ENCODE measurements around the gene DPPA3.
A peak's percentile ranks its signal among the peaks of the same experiment; 100 is the strongest.

The DPPA3 gene

DNA sequence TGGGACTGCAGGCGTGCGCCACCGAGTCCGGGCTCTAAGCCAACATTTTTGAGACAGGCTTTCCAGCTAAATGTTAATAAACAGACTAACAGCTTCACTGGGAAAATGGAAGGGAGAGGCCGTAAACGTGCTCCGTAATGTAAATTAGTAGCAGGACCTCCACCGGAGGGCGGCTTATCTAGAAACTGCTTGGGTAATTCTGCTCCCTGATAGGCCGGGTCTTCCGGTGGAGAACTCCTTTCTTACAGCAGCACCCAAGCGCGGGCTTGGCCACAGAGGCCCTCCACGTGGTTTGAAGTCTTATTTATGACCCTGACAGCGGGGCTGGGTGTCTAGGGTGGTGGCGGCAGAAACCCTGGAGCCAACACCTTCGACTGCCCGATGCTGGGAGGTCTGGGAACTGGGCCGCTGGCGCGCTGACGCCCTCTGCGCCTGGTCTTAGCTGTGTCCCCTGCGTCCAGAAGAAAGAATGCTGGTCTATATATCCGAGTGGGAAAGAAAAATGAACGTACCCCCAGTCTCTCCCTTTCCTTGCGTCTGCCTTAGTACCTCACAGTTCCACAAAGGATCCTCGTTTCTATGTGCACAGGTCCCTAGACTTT, 1.7 kb downstream of the DPPA3 start:
- H3K79me2 ChIP-seq (ENCODE audit: control insufficient read depth, insufficient read depth, low read length, poor library complexity), result no peaks in the 10 kb centered on the region
- no peaks in the 10 kb centered on the region for H3K36me3 ChIP-seq (ENCODE audit: control insufficient read depth in 1 of 2, insufficient read depth in 2 of 2, low read length in 2 of 2)
- H4K8ac ChIP-seq (ENCODE audit: low read depth, low read length), result no peak overlapping the region
- no peak overlapping the region for H4K91ac ChIP-seq (ENCODE audit: low read depth, low read length)
- H3K4me3 ChIP-seq (ENCODE audit: low read depth, low read length), result no peak overlapping the region
- H3K4ac ChIP-seq (ENCODE audit: low read depth, low read length), result no peak overlapping the region
- no peaks in the 10 kb centered on the region for H3K27me3 ChIP-seq (ENCODE audit: insufficient read depth, low read length)
- H3K14ac ChIP-seq (ENCODE audit: low read length), result no peak overlapping the region
- H2AFZ ChIP-seq (ENCODE audit: insufficient read depth, low read length, poor library complexity), result no peak overlapping the region
- H4K12ac ChIP-seq (ENCODE audit: low read depth, low read length), result no peak overlapping the region
- H2BK120ac ChIP-seq (ENCODE audit: insufficient read depth, low read length, poor library complexity), result no peak overlapping the region
- no peak overlapping the region for H2AK5ac ChIP-seq (ENCODE audit: low read length)
- no peak overlapping the region for H3K23ac ChIP-seq (ENCODE audit: low read length)
- H3K4me2 ChIP-seq (ENCODE audit: low read length), result no peak overlapping the region
- H2BK5ac ChIP-seq (ENCODE audit: low read depth, low read length, poor library complexity), result no peak overlapping the region
- no peak overlapping the region for H3K27ac ChIP-seq (ENCODE audit: low read depth, low read length)
- no peak overlapping the region for H2BK12ac ChIP-seq (ENCODE audit: low read length)
- no peaks in the 10 kb centered on the region for H3K9me3 ChIP-seq (ENCODE audit: insufficient read depth, low read depth, low read length)
- WGBS (ENCODE audit: extremely low coverage, insufficient coverage, insufficient read length), result no CpG with 5 or more reads among the region's 28 CpGs
- no peaks in the 10 kb centered on the region for H3K4me1 ChIP-seq (ENCODE audit: control insufficient read depth in 1 of 2, insufficient read depth in 2 of 2, low read length in 2 of 2)
- DNase-seq, result no peak
- no peak overlapping the region for H3K18ac ChIP-seq (ENCODE audit: low read length)
- H3K9ac ChIP-seq (ENCODE audit: low read length), result no peak overlapping the region
- no peaks in the 10 kb centered on the region for H3K79me1 ChIP-seq (ENCODE audit: low read length)

DNA sequence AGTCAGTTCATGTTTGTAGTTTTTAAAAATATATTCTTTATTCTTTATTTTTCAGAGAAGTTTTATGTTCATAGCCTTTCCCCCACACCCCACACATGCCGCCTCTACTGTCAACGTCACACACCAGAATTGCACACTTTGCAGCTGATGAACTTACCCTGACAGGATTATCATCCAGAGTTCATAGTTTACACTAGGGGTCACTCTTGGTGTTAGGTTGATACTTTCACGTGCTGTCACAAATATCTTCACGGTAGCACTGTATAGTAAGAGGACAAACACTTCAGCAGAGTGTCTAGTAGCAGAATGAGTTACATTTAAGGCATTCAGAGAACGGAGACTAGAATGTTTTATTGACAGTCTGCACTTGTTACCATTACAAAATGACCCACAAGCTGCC, 5.1 kb downstream of the DPPA3 start:
- no peaks in the 10 kb centered on the region for H3K27me3 ChIP-seq (ENCODE audit: insufficient read depth, low read length)
- no peaks in the 10 kb centered on the region for H3K79me2 ChIP-seq (ENCODE audit: control insufficient read depth, insufficient read depth, low read length, poor library complexity)
- no peaks in the 10 kb centered on the region for H3K36me3 ChIP-seq (ENCODE audit: control insufficient read depth in 1 of 2, insufficient read depth in 2 of 2, low read length in 2 of 2)
- no peak overlapping the region for H2BK5ac ChIP-seq (ENCODE audit: low read depth, low read length, poor library complexity)
- no peaks in the 10 kb centered on the region for H3K4me1 ChIP-seq (ENCODE audit: control insufficient read depth in 1 of 2, insufficient read depth in 2 of 2, low read length in 2 of 2)
- no peak overlapping the region for H3K9ac ChIP-seq (ENCODE audit: low read length)
- no peak overlapping the region for H4K91ac ChIP-seq (ENCODE audit: low read depth, low read length)
- peak; percentile 54 to 87 for DNase-seq
- no peak overlapping the region for H3K4me2 ChIP-seq (ENCODE audit: low read length)
- no peak overlapping the region for H4K12ac ChIP-seq (ENCODE audit: low read depth, low read length)
- no CpG with 5 or more reads among the region's 5 CpGs for WGBS (ENCODE audit: extremely low coverage, insufficient coverage, insufficient read length)
- H3K4me3 ChIP-seq (ENCODE audit: low read depth, low read length), result no peak overlapping the region
- H3K4ac ChIP-seq (ENCODE audit: low read depth, low read length), result no peak overlapping the region
- H3K18ac ChIP-seq (ENCODE audit: low read length), result no peak overlapping the region
- no peak overlapping the region for H2AK5ac ChIP-seq (ENCODE audit: low read length)
- H3K9me3 ChIP-seq (ENCODE audit: insufficient read depth, low read depth, low read length), result no peaks in the 10 kb centered on the region
- H3K23ac ChIP-seq (ENCODE audit: low read length), result no peak overlapping the region
- no peak overlapping the region for H3K14ac ChIP-seq (ENCODE audit: low read length)
- no peak overlapping the region for H2AFZ ChIP-seq (ENCODE audit: insufficient read depth, low read length, poor library complexity)
- H3K79me1 ChIP-seq (ENCODE audit: low read length), result no peaks in the 10 kb centered on the region
- no peak overlapping the region for H4K8ac ChIP-seq (ENCODE audit: low read depth, low read length)
- no peak overlapping the region for H2BK120ac ChIP-seq (ENCODE audit: insufficient read depth, low read length, poor library complexity)
- no peak overlapping the region for H2BK12ac ChIP-seq (ENCODE audit: low read length)
- no peak overlapping the region for H3K27ac ChIP-seq (ENCODE audit: low read depth, low read length)

DNA sequence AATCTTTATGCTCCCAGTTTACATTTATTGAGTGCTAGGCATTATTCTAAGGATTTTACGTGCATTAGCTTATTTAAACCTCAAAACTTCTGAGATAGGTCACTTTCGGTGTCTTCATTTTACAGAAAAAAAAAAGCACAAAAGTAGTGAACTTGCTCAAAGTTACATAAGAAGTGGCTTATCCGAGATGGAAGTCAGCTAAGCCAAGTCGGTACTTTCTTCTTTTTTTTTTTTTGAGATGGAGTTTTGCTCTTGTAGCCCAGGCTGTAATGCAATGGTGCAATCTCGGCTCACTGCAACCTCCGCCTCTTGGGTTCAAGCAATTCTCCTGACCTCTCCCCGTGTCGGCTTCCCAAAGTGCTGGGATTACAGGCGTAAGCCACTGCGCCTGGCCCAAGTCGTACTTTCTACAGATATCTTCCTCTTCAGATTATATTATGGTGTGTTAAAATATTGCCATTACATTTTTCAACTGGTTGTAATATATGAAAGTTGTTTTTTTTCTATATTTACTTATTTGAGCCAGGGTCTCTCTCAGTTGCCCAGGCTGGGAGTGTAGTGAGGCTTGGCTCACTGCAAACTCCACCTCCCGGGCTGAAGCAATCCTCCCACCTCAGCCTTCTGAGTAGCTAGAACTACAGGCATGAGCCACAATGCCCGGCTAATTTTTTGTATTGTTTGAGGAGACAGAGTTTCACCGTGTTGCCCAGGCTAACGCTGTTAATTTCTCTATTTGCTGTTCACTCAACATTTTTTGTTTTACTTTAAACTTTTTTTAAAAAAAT, 8.9 kb downstream of the DPPA3 start:
- Histone ChIP-seq H3K79me2 (ENCODE audit: control insufficient read depth, insufficient read depth, low read length, poor library complexity) (no peaks in the 10 kb centered on the region), H4K12ac (ENCODE audit: low read depth, low read length) (no peak overlapping the region), H3K4ac (ENCODE audit: low read depth, low read length) (no peak overlapping the region), H4K8ac (ENCODE audit: low read depth, low read length) (no peak overlapping the region), H3K36me3 (ENCODE audit: control insufficient read depth in 1 of 2, insufficient read depth in 2 of 2, low read length in 2 of 2) (no peaks in the 10 kb centered on the region), H2BK120ac (ENCODE audit: insufficient read depth, low read length, poor library complexity) (no peak overlapping the region), H2BK5ac (ENCODE audit: low read depth, low read length, poor library complexity) (no peak overlapping the region), H3K4me3 (ENCODE audit: low read depth, low read length) (no peak overlapping the region), H3K23ac (ENCODE audit: low read length) (no peak overlapping the region), H2BK12ac (ENCODE audit: low read length) (no peak overlapping the region), H3K4me1 (ENCODE audit: control insufficient read depth in 1 of 2, insufficient read depth in 2 of 2, low read length in 2 of 2) (no peaks in the 10 kb centered on the region), H3K9me3 (ENCODE audit: insufficient read depth, low read depth, low read length) (no peaks in the 10 kb centered on the region), H3K4me2 (ENCODE audit: low read length) (no peak overlapping the region), H2AK5ac (ENCODE audit: low read length) (no peak overlapping the region), H2AFZ (ENCODE audit: insufficient read depth, low read length, poor library complexity) (no peak overlapping the region), H3K27ac (ENCODE audit: low read depth, low read length) (no peak overlapping the region), H3K18ac (ENCODE audit: low read length) (no peak overlapping the region), H3K27me3 (ENCODE audit: insufficient read depth, low read length) (no peaks in the 10 kb centered on the region), H3K9ac (ENCODE audit: low read length) (no peak overlapping the region), H4K91ac (ENCODE audit: low read depth, low read length) (no peak overlapping the region), H3K79me1 (ENCODE audit: low read length) (no peaks in the 10 kb centered on the region), H3K14ac (ENCODE audit: low read length) (no peak overlapping the region)
- no peak for DNase-seq
- WGBS (ENCODE audit: extremely low coverage, insufficient coverage, insufficient read length), result no CpG with 5 or more reads among the region's 15 CpGs

DNA sequence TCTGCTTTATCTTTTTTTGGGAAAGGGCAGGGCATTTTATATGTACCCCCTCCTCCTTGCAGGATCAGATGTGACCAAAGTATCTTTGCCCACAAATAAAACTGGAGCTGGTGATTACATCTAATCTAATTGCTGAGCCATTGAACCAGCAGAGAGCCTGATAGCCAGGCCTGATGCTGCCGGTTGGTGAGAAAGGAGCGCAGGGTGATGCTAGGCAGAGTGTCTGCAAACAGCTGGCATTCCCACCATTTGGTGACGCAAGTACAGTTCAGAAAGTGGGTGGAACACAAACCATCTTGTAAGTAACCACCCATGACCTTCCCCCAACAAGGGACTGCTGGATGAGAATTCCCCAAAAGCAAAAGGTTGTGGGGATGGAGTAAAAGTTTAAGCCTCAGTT, 12.7 kb downstream of the DPPA3 start:
- Histone ChIP-seq H3K9me3 (ENCODE audit: insufficient read depth, low read depth, low read length) (no peaks in the 10 kb centered on the region), H3K14ac (ENCODE audit: low read length) (no peak overlapping the region), H3K23ac (ENCODE audit: low read length) (no peak overlapping the region), H2BK5ac (ENCODE audit: low read depth, low read length, poor library complexity) (no peak overlapping the region), H2AFZ (ENCODE audit: insufficient read depth, low read length, poor library complexity) (no peak overlapping the region), H2BK12ac (ENCODE audit: low read length) (no peak overlapping the region), H2AK5ac (ENCODE audit: low read length) (no peak overlapping the region), H3K79me1 (ENCODE audit: low read length) (no peaks in the 10 kb centered on the region), H2BK120ac (ENCODE audit: insufficient read depth, low read length, poor library complexity) (no peak overlapping the region), H4K91ac (ENCODE audit: low read depth, low read length) (no peak overlapping the region), H3K79me2 (ENCODE audit: control insufficient read depth, insufficient read depth, low read length, poor library complexity) (no peaks in the 10 kb centered on the region), H3K4me1 (ENCODE audit: control insufficient read depth in 1 of 2, insufficient read depth in 2 of 2, low read length in 2 of 2) (no peaks in the 10 kb centered on the region), H3K36me3 (ENCODE audit: control insufficient read depth in 1 of 2, insufficient read depth in 2 of 2, low read length in 2 of 2) (no peaks in the 10 kb centered on the region), H4K8ac (ENCODE audit: low read depth, low read length) (no peak overlapping the region), H3K27me3 (ENCODE audit: insufficient read depth, low read length) (no peaks in the 10 kb centered on the region), H3K18ac (ENCODE audit: low read length) (no peak overlapping the region), H4K12ac (ENCODE audit: low read depth, low read length) (no peak overlapping the region), H3K4me3 (ENCODE audit: low read depth, low read length) (no peak overlapping the region), H3K4ac (ENCODE audit: low read depth, low read length) (no peak overlapping the region), H3K9ac (ENCODE audit: low read length) (no peak overlapping the region), H3K27ac (ENCODE audit: low read depth, low read length) (no peak overlapping the region), H3K4me2 (ENCODE audit: low read length) (no peak overlapping the region)
- no CpG with 5 or more reads among the region's 3 CpGs for WGBS (ENCODE audit: extremely low coverage, insufficient coverage, insufficient read length)
- no peak for DNase-seq
